ENCODE measurements around the gene OR8B4. TPM values are rescaled to one million over a fixed set of nuclear protein-coding genes. Genes with fewer than 3 reads are reported as not detected.

The OR8B4 gene
- total and polyA plus RNA-seq, 12 donors = not detected

DNA sequence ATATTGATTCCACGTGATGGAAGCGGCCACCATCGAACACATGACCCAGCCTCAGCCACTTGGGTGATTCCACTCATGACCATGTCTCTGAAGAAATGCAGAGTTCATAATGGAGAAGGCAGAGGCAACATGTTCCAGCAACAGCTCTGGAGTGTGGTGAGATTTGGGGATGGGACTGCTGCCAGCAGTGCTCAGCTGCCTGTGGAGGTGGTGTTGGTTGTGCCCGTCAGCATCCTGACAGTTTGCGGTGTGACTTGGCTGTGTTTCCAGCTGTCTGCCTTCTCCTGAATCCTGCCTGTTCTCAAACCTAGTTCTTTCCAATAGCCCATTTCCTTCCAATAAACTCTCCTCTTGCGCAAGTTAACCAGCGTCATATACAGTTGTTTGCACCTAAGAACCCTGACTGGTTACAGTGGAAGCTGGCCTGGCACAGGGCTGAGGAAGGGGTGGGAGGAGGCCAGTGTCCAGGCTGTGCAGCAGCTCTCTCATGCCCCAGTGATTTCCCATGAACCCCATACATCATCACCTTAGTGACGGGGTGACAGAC, 42.8 kb upstream of the OR8B4 start:
- no peak for TF ChIP-seq CTCF (IDR thresholded peaks at IDR 0.05)
- Histone ChIP-seq H3K27me3 (no peaks in the 10 kb centered on the region), H3K27ac (peak overlapping the region in 2 of 10 donors; percentile 4 to 13), H3K4me1 (peaks cover 0 to 31% (median 14%) of the 10 kb centered on the region in 9 donors), H3K4me3 (no peak overlapping the region), H3K9me3 (no peaks in the 10 kb centered on the region), H3K36me3 (no peaks in the 10 kb centered on the region)
- no peak for ATAC-seq
- DNase-seq = no peak
- WGBS, 2 donors = 74 to 84% methylated on average over 8 of the region's 8 CpGs
- intact Hi-C loops (cut with DNase I) = no loop called here

DNA sequence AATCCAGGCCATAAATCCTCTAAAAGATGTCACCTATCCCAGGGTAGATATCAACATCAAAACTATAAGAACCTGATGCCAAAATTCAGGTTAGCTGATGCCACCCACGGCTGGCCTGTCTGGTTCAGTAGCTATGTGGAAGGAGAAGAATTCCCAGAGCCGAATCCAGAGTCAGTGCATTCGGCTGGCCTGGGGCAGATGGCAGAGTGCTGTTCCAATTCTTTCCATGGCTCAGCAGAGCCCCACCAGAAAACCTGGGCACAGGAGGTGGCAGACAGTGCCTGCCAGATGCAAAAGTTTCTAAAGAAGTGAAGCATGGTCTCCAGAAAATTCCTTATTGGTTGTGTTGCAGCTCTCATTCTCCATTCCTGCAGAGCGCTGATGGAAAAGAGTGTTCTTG, 40.7 kb upstream of the OR8B4 start:
- Histone ChIP-seq H3K4me3 (no peak overlapping the region), H3K27ac (no peak overlapping the region), H3K4me1 (peaks cover 0 to 10% (median 5%) of the 10 kb centered on the region in 9 donors), H3K36me3 (no peaks in the 10 kb centered on the region), H3K27me3 (no peaks in the 10 kb centered on the region), H3K9me3 (no peaks in the 10 kb centered on the region)
- intact Hi-C loops (cut with DNase I) = no loop called here
- WGBS, 2 donors = 87 to 92% methylated on average over 4 of the region's 4 CpGs
- ATAC-seq (no peak), DNase-seq (no peak)
- no peak for TF ChIP-seq CTCF (IDR thresholded peaks at IDR 0.05)

GRCh38 chr11:124463990-124464389, 39.3 kb upstream of the OR8B4 start:
- 73 to 80% methylated on average over 5 of the region's 5 CpGs for WGBS, 2 donors

GRCh38 chr11:124463324-124463723, 38.7 kb upstream of the OR8B4 start:
- Histone ChIP-seq H3K36me3 (no peaks in the 10 kb centered on the region), H3K27ac (no peak overlapping the region), H3K4me1 (peaks cover 0 to 3% (median 0%) of the 10 kb centered on the region in 9 donors), H3K9me3 (no peaks in the 10 kb centered on the region), H3K4me3 (no peak overlapping the region), H3K27me3 (no peaks in the 10 kb centered on the region)
- no peak for ATAC-seq
- TF ChIP-seq CTCF (IDR thresholded peaks at IDR 0.05) = no peak
- WGBS, 2 donors = 52 to 60% methylated on average over 3 of the region's 3 CpGs
- DNase-seq = no peak
- intact Hi-C loops (cut with DNase I) = no loop called here

More at GRCh38 chr11:124463990-124464389, 39.3 kb upstream of the OR8B4 start:
- Histone ChIP-seq H3K4me3 (no peak overlapping the region), H3K9me3 (no peaks in the 10 kb centered on the region), H3K36me3 (no peaks in the 10 kb centered on the region), H3K27me3 (no peaks in the 10 kb centered on the region), H3K4me1 (peaks cover 0 to 3% (median 0%) of the 10 kb centered on the region in 9 donors), H3K27ac (no peak overlapping the region)
- ATAC-seq (no peak), DNase-seq (no peak)
- intact Hi-C loops (cut with DNase I) = no loop called here
- TF ChIP-seq CTCF (IDR thresholded peaks at IDR 0.05) = no peak

Data from heart right ventricle (tissue), 16 donors.